Panc1 (cell line): ENCODE data around the gene RCBTB2.

Experiments
- POLR2AphosphoS5 ChIP-seq: IDR thresholded peaks from 2 replicates; pipeline ENCODE4 v1.6.1; 2012; ENCODE audit warnings: mild to moderate bottlenecking, low read depth, low read length, moderate library complexity
- SIN3A ChIP-seq: IDR thresholded peaks from 2 replicates; pipeline ENCODE4 v1.6.1; 2012; ENCODE audit warnings: low read depth, mild to moderate bottlenecking, low read length, moderate library complexity, borderline replicate concordance; ENCODE audit not compliant: insufficient read depth
- TF ChIP-seq, protein P1 (sequence below): fragments of 450-650 bp; IDR thresholded peaks from 2 replicates; pipeline ENCODE4 v1.5.1; 2017; ENCODE audit warnings: mild to moderate bottlenecking
- TF ChIP-seq, protein P2 (sequence below), 2 experiments: IDR thresholded peaks; 2 replicates each; pipeline ENCODE4 v1.6.1; 2011 to 2012; ENCODE audit warnings: low read depth in 2 of 2, control low read depth in 1 of 2, low read length in 1 of 2, mild to moderate bottlenecking in 1 of 2, moderate library complexity in 1 of 2; ENCODE audit not compliant: insufficient read depth in 1 of 2

DNA sequence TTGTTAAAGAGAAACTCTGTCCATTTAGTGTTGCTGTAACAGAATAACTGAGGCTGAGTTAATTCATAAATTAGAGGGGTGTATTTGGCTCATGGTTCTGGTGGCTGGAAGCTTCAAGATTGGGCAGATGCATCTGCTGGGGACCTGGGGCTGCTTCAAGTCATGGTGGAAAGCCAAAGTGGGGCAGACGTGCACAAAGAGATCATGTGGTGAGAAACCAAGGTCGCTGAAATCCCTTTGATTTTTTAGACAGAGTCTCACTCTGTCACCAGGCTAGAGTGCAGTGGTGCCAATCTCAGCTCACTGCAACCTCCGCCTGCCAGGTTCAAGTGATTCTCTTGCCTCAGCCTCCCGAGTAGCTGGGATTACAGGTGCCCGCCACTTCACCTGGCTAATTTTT lies 46.0 kb downstream of the RCBTB2 start:
- no peak for TF ChIP-seq SIN3A
- TF ChIP-seq, protein P1, sequence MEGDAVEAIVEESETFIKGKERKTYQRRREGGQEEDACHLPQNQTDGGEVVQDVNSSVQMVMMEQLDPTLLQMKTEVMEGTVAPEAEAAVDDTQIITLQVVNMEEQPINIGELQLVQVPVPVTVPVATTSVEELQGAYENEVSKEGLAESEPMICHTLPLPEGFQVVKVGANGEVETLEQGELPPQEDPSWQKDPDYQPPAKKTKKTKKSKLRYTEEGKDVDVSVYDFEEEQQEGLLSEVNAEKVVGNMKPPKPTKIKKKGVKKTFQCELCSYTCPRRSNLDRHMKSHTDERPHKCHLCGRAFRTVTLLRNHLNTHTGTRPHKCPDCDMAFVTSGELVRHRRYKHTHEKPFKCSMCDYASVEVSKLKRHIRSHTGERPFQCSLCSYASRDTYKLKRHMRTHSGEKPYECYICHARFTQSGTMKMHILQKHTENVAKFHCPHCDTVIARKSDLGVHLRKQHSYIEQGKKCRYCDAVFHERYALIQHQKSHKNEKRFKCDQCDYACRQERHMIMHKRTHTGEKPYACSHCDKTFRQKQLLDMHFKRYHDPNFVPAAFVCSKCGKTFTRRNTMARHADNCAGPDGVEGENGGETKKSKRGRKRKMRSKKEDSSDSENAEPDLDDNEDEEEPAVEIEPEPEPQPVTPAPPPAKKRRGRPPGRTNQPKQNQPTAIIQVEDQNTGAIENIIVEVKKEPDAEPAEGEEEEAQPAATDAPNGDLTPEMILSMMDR = no peak
- no peak for TF ChIP-seq POLR2AphosphoS5
- TF ChIP-seq, protein P2, sequence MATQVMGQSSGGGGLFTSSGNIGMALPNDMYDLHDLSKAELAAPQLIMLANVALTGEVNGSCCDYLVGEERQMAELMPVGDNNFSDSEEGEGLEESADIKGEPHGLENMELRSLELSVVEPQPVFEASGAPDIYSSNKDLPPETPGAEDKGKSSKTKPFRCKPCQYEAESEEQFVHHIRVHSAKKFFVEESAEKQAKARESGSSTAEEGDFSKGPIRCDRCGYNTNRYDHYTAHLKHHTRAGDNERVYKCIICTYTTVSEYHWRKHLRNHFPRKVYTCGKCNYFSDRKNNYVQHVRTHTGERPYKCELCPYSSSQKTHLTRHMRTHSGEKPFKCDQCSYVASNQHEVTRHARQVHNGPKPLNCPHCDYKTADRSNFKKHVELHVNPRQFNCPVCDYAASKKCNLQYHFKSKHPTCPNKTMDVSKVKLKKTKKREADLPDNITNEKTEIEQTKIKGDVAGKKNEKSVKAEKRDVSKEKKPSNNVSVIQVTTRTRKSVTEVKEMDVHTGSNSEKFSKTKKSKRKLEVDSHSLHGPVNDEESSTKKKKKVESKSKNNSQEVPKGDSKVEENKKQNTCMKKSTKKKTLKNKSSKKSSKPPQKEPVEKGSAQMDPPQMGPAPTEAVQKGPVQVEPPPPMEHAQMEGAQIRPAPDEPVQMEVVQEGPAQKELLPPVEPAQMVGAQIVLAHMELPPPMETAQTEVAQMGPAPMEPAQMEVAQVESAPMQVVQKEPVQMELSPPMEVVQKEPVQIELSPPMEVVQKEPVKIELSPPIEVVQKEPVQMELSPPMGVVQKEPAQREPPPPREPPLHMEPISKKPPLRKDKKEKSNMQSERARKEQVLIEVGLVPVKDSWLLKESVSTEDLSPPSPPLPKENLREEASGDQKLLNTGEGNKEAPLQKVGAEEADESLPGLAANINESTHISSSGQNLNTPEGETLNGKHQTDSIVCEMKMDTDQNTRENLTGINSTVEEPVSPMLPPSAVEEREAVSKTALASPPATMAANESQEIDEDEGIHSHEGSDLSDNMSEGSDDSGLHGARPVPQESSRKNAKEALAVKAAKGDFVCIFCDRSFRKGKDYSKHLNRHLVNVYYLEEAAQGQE (IDR thresholded peaks at IDR 0.05; ENCODE audit: insufficient read depth in 1 of 2, low read depth in 2 of 2, low read length in 1 of 2) = no peak
